Colon (tissue), 2 donors: ENCODE measurements around the gene FANK1.
"Not testable (repeated sequence)": the region's sequence is repeated elsewhere in the genome, so short reads cannot be mapped to it uniquely, and the experiment has no call there.

ENCODE experiments used
- FAIRE-seq: peaks from 2 replicates; lab custom pipeline; 2012; peaks lifted over from hg19 to GRCh38; lab: Jason Lieb, UNC
- donor health status: control.
- donor health status: control.

FANK1 gene

DNA sequence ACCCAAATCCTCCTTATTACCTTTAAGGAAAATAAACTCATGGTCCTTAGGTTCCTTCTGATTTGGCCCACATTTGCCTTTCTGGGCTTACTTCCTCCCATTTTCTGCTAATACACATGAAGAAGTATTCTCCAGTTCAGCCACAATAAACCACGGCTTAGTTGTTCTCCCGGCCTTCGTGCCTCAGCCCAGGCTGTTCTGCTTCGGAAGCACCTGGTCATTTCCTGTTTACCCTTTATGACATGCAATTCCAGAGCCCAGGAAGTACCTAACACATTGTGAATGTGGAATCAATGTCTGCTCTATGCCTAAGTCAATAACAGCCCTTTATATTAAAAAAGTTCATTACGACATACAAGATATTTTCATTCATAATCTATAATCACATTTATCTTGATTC lies 4.0 kb upstream of the FANK1 start:
- FAIRE-seq = not testable (repeated sequence)

GRCh38 chr10:125894176-125894575 lies 2.2 kb upstream of the FANK1 start:
- FAIRE-seq = not testable (repeated sequence)

- FAIRE-seq = not testable (repeated sequence)
Measured at GRCh38 chr10:125895130-125896087, 955 bp upstream of the FANK1 start.

DNA sequence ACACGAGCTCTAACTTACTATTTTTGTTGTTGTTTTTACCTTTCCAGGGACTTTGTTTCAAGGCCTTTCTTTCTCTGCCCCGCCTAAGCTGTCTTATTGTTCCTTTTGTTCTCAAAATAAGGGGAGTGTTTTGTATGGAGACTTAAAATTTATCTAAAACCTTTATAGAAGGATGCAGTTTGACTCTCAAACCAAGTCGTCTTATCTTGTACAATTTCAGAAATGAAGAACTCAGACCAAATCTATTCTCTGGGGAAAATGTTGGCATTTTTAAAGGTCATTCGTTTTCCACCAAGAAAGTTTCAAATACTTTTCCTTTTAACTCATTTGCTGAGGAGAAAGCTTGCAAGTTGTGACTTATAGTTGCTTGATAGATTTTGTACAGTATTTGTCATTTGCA lies 953 bp downstream of the FANK1 start:
- FAIRE-seq = not testable (repeated sequence)

GRCh38 chr10:125900963-125901362 lies 4.6 kb downstream of the FANK1 start:
- not testable (repeated sequence) for FAIRE-seq

- not testable (repeated sequence) for FAIRE-seq
Measured at GRCh38 chr10:125903135-125903640, 6.8 kb downstream of the FANK1 start.

DNA sequence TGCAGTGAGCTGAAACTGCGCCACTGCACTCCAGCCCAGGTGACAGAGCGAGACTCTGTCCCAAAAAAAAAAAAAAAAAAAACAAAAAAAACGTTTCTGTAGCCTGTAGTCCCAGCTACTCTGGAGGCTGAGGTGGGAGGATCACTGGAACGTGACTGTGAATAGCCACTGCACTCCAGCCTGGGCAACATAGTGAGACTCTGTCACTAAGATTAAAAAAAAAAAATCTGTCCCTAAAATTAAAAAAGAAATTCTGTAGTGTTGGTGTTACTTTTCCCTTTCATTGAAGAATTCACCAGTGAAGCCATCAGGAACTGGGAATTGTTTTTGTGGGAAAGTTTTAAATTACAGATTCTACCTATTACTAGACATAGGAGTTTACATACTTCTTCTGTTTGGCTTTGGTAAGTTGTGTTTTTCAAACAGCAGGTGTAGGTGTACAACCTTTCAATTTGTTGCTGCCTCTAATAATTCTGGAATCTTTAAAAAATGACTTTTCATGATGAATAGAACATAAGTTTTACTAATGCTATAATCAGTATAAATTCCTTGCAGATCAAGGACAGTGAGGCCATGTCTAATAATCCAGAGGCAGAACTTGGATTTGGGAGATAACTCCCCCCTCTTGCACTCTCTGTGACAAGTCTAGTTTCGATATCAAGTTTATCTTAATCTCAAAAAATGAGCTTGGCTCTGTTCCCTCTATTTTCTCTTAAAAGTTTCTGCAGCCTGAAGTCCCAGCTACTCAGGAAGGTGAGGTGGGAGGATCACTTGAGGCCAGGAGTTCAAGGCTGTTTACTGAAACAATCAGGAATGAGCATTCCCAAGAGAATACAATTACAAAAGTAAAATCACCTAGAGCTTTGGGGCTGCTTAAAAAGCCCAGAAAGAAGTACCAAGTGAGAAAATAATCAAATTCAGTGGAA lies 9.0 kb downstream of the FANK1 start:
- not testable (repeated sequence) for FAIRE-seq

- not testable (repeated sequence) for FAIRE-seq
Measured at GRCh38 chr10:125907598-125907997, 11.2 kb downstream of the FANK1 start.

GRCh38 chr10:125908813-125909212 lies 12.4 kb downstream of the FANK1 start:
- not testable (repeated sequence) for FAIRE-seq

DNA sequence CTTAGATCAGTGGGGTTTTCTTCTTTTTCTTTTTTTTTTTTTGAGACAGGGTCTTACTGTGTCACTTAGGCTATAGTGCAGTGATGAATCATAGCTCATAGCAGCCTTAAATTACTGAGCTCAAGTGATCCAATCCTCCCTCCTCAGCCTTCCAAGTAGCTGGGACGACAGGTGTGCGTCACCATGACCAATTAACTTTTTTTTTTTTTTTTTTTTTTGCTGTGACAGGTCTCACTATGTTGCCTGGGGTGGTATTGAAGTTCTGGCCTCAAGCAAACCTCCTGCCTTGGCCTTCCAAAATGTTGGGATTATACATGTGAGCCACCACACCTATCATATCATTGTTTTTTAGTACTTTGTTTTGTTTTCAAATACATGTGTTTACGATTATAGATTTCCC lies 13.1 kb downstream of the FANK1 start:
- not testable (repeated sequence) for FAIRE-seq

- no peak for FAIRE-seq
Measured at GRCh38 chr10:125911145-125911544, 14.8 kb downstream of the FANK1 start.

DNA sequence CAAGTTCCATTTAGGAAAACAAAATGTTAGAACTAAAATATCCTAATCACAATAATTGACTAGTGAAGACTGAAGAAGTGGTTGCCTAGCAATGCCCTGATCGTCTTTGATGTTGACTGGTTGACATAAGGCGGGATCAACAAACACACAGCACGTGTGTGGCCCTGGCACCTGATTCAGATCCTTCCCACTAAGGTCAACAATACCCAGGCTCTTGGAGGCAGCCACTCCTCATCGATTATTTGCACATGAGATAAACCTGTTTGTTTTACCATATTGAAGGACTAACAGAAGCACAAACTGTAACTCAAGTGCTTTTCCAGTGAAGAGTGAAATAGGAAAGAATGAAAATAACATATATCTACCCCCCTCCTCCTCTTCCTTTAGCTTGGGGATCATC lies 15.6 kb downstream of the FANK1 start:
- no peak for FAIRE-seq

- FAIRE-seq = not testable (repeated sequence)
Measured at GRCh38 chr10:125913277-125913676, 16.9 kb downstream of the FANK1 start.

GRCh38 chr10:125916977-125917376 lies 20.6 kb downstream of the FANK1 start:
- no peak for FAIRE-seq

GRCh38 chr10:125917704-125918361 lies 21.5 kb downstream of the FANK1 start:
- FAIRE-seq = not testable (repeated sequence)

GRCh38 chr10:125921643-125922306 lies 25.4 kb downstream of the FANK1 start:
- FAIRE-seq = peak; percentile 68

DNA sequence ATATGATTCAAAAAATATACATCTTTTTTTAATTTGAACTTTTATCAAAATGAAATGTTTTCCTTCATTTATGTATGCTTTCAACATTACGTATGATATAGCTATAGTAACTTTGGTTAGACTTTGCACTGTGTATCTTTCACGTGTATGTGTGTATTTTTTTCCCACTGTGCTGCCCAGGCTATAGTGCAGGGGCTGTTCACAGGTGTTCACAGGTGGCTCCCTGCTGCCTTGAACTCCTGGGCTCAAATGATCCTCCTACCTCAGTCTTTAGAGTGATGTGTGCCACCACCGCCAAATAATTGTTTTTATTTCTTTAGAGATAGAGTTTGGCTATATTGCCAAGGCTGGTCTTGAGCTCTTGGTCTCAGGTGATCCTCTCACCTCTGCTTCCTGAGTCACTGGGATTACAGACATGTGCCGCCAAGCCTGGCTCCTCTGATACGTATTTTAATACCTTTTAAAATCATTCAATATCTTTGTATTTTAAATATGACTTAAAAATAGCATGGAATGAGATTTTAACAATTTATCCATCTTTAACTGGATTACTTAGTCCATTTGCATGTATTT lies 29.0 kb downstream of the FANK1 start:
- FAIRE-seq = no peak

- FAIRE-seq = peak; percentile 88
Measured at GRCh38 chr10:125926247-125926646, 29.9 kb downstream of the FANK1 start.

- not testable (repeated sequence) for FAIRE-seq
Measured at GRCh38 chr10:125927265-125927664, 30.9 kb downstream of the FANK1 start.

DNA sequence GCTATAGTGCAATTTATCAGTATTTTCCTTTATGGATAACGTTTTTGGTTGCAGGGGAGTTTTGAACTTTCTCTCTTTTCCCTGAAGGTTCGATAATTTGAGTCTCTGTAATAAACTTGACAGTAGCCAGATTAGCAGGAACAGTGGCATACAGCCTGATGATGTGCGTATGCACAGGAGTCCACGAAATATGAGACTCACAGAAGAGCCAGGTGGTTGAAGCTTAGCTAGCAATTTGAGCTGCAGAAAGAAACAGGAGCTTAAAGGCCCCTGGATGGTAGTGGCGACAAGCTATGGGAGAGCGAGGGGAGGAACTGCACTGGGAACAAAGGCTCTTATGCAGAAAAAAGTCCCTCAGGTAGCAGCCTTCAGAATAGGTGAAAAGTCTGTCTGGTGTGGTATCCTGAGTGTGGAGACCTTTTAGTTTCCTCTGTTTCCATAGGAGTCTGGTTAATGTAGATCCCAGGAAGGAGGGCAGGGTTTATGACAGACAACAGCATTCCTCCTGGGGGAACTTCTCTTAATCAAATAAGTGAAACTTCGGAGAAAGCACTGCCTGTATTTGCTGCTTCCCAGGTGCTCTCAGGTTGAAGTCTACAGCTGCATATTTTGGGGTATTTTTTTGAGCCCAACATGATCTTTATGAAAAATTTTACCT lies 32.7 kb downstream of the FANK1 start:
- no peak for FAIRE-seq
